Mesothelial cell of epicardium (in vitro differentiated cells): ENCODE results near the gene GBA3. TPM values are rescaled to one million over a fixed set of nuclear protein-coding genes. Genes with fewer than 3 reads are reported as not detected.

ENCODE experiments used
- DNase-seq, 2 experiments: peaks; one replicate each; pipeline ENCODE4 v3.0.0; 2021; ENCODE audit warnings: low spot score in 2 of 2; ENCODE audit not compliant: unreplicated experiment in 2 of 2
- H3K27ac Mint-ChIP-seq: 2 replicates; pipeline ENCODE4 v1.8.0; 2021; ENCODE audit warnings: mixed read lengths
- H3K27me3 Mint-ChIP-seq: 2 replicates; pipeline ENCODE4 v1.8.0; 2021; ENCODE audit warnings: low read depth, mixed read lengths
- H3K36me3 Mint-ChIP-seq: 2 replicates; pipeline ENCODE4 v1.8.0; 2021; ENCODE audit warnings: mixed read lengths
- H3K4me1 Mint-ChIP-seq: 2 replicates; pipeline ENCODE4 v1.8.0; 2021; ENCODE audit warnings: mixed read lengths
- H3K4me3 Mint-ChIP-seq: 2 replicates; pipeline ENCODE4 v1.8.0; 2021; ENCODE audit warnings: mild to moderate bottlenecking, moderate library complexity, mixed read lengths
- H3K9me3 Mint-ChIP-seq: 2 replicates; pipeline ENCODE4 v1.8.0; 2021; ENCODE audit warnings: mixed read lengths
- CTCF ChIP-seq: fragments of 200-600 bp; sonication (generic); IDR thresholded peaks from one replicate; pipeline ENCODE4 v1.5.0; 2021; ENCODE audit warnings: antibody characterized with exemption; ENCODE audit not compliant: unreplicated experiment
- total RNA-seq: library from RNA; stranded (reverse); gene quantifications from 3 replicates; pipeline ENCODE4 v1.2.1, GENCODE V29; 2021

Gene GBA3
- total RNA-seq, 1 donor from 2014 or later = not detected

GRCh38 chr4:22794732-22795131, 102.0 kb downstream of the GBA3 start:
- no peaks in the 10 kb centered on the region for H3K4me1 Mint-ChIP-seq
- no peak for TF ChIP-seq CTCF
- no peaks in the 10 kb centered on the region for H3K36me3 Mint-ChIP-seq
- no peak for DNase-seq
- peaks cover 16% of the 10 kb centered on the region for H3K27me3 Mint-ChIP-seq
- no peak overlapping the region for H3K4me3 Mint-ChIP-seq
- H3K27ac Mint-ChIP-seq = no peak overlapping the region
- H3K9me3 Mint-ChIP-seq = no peaks in the 10 kb centered on the region

GRCh38 chr4:22801391-22801790, 108.7 kb downstream of the GBA3 start:
- no peak for TF ChIP-seq CTCF
- Mint-ChIP-seq H3K27me3 (peaks cover 19% of the 10 kb centered on the region), H3K9me3 (no peaks in the 10 kb centered on the region), H3K27ac (no peak overlapping the region), H3K4me1 (no peaks in the 10 kb centered on the region), H3K36me3 (no peaks in the 10 kb centered on the region), H3K4me3 (no peak overlapping the region)
- no peak for DNase-seq

GRCh38 chr4:22802876-22803275, 110.1 kb downstream of the GBA3 start:
- Mint-ChIP-seq H3K27me3 (peaks cover 30% of the 10 kb centered on the region), H3K4me1 (no peaks in the 10 kb centered on the region), H3K36me3 (no peaks in the 10 kb centered on the region), H3K4me3 (no peak overlapping the region), H3K9me3 (no peaks in the 10 kb centered on the region), H3K27ac (no peak overlapping the region)
- TF ChIP-seq CTCF = no peak
- no peak for DNase-seq

GRCh38 chr4:22803512-22803911, 110.8 kb downstream of the GBA3 start:
- Mint-ChIP-seq H3K36me3 (no peaks in the 10 kb centered on the region), H3K4me3 (no peak overlapping the region), H3K27me3 (peaks cover 33% of the 10 kb centered on the region), H3K27ac (no peak overlapping the region), H3K9me3 (no peaks in the 10 kb centered on the region), H3K4me1 (no peaks in the 10 kb centered on the region)
- DNase-seq = no peak
- no peak for TF ChIP-seq CTCF

- Mint-ChIP-seq H3K4me3 (no peak overlapping the region), H3K4me1 (no peaks in the 10 kb centered on the region), H3K36me3 (no peaks in the 10 kb centered on the region), H3K27me3 (peaks cover 3% of the 10 kb centered on the region), H3K9me3 (peaks cover 4% of the 10 kb centered on the region), H3K27ac (no peak overlapping the region)
- no peak for TF ChIP-seq CTCF
- DNase-seq = no peak
Observed at GRCh38 chr4:22814906-22815305, 122.2 kb downstream of the GBA3 start.

- Mint-ChIP-seq H3K9me3 (peaks cover 8% of the 10 kb centered on the region), H3K27me3 (no peaks in the 10 kb centered on the region), H3K4me1 (no peaks in the 10 kb centered on the region), H3K4me3 (no peak overlapping the region), H3K36me3 (no peaks in the 10 kb centered on the region), H3K27ac (no peak overlapping the region)
- no peak for TF ChIP-seq CTCF
- no peak for DNase-seq
Observed at GRCh38 chr4:22824091-22824490, 131.4 kb downstream of the GBA3 start.
